ENCODE measurements around the gene EPB41L4A.
"Not testable (repeated sequence)": the region's sequence is repeated elsewhere in the genome, so short reads cannot be mapped to it uniquely, and the experiment has no call there.

The EPB41L4A gene, protein sequence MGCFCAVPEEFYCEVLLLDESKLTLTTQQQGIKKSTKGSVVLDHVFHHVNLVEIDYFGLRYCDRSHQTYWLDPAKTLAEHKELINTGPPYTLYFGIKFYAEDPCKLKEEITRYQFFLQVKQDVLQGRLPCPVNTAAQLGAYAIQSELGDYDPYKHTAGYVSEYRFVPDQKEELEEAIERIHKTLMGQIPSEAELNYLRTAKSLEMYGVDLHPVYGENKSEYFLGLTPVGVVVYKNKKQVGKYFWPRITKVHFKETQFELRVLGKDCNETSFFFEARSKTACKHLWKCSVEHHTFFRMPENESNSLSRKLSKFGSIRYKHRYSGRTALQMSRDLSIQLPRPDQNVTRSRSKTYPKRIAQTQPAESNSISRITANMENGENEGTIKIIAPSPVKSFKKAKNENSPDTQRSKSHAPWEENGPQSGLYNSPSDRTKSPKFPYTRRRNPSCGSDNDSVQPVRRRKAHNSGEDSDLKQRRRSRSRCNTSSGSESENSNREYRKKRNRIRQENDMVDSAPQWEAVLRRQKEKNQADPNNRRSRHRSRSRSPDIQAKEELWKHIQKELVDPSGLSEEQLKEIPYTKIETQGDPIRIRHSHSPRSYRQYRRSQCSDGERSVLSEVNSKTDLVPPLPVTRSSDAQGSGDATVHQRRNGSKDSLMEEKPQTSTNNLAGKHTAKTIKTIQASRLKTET

DNA sequence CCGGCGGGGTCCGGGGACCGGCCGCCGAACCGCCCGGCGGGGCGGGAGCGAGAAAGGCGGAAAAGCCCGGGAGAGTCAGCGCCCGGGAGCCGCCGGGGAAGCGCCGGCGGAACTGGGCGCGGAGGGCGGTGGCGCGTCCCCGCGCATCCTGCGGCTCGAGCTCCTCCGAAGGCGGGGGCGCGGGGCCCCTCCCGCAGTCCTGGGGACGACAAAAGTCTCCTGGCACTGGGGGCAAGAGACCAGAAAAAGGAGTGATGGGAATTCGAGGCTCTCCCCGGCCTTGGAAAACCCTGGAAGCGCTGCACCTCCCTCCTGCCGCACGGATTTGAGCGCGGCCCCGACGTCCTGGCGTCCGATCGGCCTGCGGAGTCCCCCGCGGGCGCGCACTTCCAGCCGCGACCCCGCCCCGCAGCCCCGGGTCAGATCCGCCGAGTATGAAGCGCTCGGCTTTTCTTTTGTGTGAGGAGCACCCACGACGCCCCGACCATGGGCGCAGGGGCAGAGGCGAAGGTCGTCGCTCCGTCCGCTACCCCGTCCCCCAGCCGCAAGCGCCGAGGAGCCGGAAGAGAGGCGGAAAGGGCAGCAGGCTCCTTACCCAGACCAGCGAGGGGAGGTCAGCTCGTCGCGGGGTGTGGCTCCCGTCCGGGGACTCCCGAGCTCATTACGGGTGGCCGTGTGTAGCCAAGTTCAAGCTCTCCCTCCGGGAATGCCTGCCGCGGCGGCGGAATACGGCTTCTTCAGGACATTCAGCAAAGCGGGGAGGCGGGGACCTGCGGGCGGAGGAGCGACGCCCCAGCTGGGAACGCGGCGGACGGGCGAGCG, at the start of gene EPB41L4A:
Gene EPB41L4A (minus strand): TSS at position 114 of the 822 bp plus-strand sequence. CDS start 238 bp downstream, outside the sequence.
- DNase-seq (ENCODE audit: low read depth in 2 of 2) = no peak

DNA sequence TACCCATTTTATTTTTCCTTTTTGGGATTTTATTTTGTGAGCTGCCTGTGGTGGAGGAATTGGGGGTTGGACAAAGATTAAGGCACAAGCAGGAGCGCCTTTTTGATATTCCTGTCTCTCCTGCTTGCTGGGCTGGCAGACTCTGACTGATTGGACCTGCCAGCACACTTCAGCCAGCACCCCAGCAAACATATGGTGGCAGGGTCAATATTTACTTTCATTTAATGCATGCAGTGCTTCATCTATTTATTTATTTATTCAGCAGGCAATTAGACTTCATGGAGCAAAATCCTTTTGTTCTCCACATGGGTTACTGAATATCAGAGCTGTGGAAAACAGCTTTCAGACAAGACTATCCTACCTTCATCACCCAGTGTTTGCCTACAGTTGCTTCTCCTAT, 48.4 kb upstream of the EPB41L4A start:
- no peak for DNase-seq (ENCODE audit: low read depth in 2 of 2)

DNA sequence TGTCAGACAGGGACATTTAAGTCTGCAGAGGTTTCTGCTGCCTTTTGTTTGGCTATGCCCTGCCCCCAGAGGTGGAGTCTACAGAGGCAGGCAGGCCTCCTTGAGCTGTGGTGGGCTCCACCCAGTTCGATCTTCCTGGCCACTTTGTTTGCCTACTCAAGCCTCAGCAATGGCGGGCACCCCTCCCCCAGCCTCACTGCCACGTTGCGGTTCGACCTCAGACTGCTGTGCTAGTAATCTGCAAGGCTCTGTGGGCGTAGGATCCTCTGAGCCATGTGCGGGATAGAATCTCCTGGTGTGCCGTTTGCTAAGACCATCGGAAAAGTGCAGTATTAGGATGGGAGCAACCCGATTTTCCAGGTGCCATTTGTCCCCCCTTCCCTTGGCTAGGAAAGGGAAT, 47.2 kb upstream of the EPB41L4A start:
- not testable (repeated sequence) for DNase-seq (ENCODE audit: low read depth in 2 of 2)

DNA sequence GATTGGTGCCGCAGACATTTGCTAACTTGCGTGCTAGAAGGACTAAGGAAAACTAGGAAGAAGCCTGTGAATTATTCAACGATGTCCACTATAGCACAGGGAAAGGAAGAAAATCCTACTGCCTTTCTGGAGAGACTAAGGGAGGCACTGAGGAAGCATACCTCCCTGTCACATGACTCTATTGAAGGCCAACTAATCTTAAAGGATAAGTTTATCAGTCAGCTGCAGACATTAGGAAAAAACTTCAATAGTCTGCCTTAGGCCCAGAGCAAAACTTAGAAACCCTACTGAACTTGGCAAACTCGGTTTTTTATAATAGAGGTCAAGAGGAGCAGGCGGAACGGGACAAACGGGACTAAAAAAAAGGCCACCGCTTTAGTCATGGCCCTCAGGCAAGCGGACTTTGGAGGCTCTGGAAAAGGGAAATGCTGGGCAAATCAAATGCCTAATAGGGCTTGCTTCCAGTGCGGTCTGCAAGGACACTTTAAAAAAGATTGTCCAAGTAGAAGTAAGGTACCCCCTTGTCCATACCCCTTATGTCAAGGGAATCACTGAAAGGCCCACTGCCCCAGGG, 28.2 kb upstream of the EPB41L4A start:
- DNase-seq (ENCODE audit: low read depth in 2 of 2) = not testable (repeated sequence)

DNA sequence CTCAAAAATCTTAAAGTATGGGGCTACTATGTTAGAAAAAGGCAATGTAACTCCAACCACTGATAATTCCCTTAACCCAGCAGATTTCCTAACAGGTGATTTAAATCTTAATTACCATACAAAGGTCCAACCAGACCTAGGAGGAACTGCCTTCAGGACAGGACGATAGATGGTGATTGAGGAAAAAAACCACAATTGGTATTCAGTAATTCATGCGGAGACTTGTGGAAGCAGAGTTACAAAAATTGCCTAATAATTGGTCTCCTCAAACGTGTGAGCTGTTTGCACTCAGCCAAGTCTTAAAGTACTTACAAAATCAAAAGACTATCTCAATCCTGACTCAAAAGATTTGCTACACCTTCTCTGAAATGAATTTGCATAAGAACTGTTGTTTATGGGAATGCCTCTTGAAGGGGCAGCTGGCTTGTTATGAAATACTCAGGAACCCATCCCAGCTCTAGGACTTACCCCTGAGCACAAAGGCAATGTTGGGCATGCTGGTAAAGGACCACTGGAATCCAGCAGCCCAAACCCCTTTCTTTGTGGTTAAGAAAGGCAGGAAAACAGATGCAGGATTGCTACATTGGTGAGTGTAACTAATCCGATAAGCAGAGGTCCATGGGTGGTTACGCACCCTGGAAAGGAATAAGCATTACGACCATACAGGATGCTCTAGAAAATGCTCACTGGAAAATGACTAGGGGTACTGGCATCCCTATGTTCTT, 26.7 kb upstream of the EPB41L4A start:
- no peak for DNase-seq (ENCODE audit: low read depth in 2 of 2)

DNA sequence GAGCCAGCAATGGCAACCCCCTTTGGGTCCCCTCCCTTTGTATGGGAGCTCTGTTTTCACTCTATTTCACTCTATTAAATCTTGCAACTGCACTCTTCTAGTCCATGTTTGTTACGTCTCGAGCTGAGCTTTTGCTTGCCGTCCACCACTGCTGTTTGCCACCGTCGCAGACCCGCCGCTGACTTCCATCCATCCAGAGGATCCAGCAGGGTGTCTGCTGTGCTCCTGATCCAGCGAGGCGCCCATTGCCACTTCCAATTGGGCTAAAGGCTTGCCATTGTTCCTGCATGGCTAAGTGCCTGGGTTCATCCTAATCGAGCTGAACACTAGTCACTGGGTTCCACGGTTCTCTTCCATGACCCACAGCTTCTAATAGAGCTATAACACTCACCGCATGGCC, 24.9 kb upstream of the EPB41L4A start:
- DNase-seq (ENCODE audit: low read depth in 2 of 2) = not testable (repeated sequence)

DNA sequence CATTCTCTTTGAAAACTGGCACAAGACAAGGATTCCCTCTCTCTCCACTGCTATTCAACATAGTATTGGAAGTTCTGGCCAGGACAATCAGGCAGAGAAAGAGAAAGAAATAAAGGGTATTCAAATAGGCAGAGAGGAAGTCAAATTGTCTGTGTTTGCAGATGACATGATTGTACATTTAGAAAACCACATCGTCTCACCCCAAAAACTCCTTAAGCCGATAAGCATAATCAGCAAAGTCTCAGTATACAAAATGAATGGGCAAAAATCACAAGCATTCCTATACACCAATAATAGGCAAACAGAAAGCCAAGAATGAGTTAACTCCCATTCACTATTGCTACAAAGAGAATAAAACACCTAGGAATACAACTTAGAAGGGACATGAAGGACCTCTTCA, 21.0 kb upstream of the EPB41L4A start:
- DNase-seq (ENCODE audit: low read depth in 2 of 2) = no peak

DNA sequence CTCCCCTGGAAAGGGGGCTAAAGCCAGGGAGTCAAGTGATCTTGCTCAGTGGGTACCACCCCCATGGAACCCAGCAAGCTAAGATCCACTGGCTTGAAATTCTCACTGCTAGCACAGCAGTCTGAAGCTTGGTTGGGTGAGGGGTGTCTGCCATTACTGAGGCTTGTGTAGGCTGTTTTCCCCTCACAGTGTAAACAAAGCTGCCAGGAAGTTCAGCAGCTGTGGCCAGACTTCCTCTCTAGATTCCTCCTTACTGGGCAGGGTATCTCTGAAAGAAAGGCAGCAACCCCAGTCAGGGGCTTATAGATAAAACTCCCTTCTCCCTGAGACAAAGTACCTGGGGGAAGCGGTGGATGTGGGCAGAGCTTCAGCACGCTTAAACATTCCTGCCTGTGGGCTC, 17.1 kb upstream of the EPB41L4A start:
- no peak for DNase-seq (ENCODE audit: low read depth in 2 of 2)

DNA sequence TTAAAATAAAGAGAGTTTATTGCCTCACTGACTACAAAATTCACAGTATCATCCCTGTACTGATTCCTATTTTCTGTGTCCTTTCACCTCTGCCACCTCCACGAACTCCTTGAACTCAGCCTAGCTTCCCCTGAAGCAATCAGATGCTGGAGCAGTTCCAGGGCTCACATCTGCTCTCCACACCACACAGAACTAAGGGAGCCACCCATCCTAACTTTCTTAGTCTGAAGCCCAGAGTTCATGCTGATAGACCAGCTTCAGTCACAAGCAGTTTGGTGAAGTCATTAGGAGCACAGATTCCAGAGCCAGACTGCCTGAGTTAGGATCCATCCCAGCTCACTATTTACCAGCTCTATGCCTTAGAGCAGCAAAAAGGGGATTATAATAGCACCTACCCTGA, 15.6 kb upstream of the EPB41L4A start:
- DNase-seq (ENCODE audit: low read depth in 2 of 2) = no peak

DNA sequence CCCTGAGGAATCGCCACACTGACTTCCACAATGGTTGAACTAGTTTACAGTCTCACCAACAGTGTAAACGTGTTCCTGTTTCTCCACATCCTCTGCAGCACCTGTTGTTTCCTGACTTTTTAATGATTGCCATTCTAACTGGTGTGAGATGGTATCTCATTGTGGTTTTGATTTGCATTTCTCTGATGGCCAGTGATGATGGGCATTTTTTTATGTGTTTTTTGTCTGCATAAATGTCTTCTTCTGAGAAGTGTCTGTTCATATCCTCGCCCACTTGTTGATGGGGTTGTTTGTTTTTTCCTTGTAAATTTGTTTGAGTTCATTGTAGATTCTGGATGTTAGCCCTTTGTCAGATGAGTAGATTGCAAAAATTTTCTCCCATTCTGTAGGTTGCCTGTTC, 7.1 kb upstream of the EPB41L4A start:
- not testable (repeated sequence) for DNase-seq (ENCODE audit: low read depth in 2 of 2)

DNA sequence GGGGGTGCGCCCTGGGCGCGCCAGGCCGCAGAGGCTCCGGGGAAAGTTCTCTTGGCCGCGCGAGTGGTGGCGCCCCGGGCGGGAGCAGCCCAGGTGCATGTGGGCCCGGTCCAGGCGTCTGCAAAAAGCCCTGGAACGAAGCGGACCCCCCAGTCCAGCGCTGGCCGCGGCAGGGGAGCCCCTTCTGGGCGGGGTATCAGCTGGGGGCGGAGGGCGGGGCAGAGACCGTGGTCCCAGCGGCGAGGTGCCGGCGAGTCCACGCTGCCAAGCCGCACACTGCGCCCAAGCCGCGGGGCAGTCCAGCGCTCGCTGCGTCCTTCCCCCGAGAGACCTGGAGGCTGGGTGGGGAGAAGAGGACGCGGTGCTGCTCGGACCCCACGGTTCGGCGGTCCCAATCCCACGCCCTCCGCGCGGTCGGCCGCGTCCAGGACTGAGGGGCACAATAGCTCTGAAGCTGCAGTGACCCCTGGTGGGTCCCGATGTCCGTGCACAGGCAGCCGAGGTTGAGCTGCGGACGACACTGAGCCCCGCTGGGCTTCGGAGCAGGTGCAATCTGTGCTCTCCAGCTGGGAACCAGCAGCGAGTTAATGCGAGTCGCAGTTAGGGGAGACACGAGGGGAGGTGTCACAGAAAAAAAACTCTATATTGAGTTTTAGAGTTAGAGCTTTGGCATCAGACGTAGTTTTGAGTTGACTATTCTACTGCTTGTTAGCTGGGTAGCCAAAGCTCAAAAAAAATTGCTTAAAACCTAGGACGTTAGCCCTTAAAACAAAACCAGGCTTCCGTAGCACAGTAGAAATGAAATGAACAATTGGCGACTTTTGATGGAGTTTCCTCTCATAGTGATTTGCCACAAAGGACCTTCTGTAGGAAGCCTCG, 1.1 kb upstream of the EPB41L4A start:
- peak in 1 of 2 experiments; percentile 29 for DNase-seq (ENCODE audit: low read depth in 2 of 2)

DNA sequence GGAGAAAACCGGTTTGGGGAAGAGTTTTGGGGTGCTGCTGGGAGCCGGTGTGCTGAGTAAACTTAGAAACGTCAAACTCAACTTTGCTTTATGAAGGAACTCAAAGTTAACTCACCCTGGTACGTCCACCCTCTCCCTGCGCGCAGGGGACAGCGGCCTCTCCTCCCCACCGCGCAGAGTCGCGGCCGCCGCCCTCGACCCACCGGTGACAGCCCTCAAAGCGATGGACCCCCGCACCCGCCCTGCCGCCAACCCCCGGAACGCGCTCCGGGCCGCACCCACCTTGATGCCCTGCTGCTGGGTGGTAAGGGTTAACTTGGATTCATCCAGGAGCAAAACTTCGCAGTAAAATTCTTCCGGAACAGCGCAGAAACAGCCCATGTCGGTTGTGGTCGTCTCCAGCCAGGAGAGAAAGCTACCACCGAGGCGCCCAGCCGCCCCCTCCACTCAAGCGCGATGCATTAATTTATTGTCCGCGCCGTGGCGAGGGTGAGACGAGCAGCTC, 366 bp downstream of the EPB41L4A start:
- DNase-seq (ENCODE audit: low read depth in 2 of 2) = no peak

DNA sequence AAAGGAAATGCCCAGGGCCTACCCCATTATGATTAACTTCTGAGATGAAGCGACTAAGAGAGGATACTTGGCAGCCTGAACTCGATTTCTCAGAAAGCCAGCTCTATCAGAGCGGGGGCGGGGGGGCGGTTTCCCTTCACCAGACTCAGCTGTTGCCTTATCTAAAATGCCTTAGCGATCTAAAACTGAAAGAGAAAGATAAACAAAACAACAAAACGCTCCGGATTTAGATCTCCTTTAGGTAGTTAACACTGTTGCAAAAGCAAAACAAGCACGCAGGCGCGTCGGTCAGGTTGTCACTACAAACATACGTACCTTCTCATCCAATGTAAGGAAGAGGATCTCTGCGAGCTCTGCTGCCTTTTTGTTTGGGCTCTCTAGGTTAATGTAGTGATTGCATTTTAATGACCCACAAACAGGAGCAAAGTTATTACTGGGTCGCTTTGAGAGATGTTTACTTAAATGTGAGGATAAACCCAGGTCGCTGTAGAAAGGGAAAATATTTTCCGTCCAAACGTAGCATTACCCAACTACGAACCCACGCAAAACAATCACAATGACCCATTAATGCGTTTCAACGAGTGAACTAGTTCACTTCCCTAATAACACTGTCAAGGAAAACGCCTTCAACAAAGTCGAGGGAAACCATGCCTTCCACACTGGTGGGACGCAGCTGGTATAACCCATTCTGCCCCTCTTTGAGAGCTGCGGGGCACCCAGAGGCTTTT, 982 bp downstream of the EPB41L4A start:
- DNase-seq (ENCODE audit: low read depth in 2 of 2) = no peak

DNA sequence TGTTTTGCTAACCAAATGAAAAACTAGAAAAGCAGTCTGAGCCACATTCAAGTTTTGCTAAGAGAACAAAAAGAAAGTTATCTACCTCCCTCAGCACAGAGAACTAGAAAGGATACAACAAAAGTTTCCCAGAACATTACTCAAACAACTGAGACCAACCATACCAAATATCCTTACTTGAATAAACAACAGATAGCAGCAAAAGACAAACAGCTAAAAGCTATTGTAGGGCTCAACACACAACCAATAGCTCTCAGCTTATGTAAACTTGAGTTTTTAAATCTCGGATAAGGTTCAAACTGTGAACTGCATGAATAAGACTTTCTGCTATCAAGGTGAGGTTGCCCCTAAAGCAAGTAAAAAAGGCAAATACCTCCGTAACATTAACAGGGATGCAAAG, 3.5 kb downstream of the EPB41L4A start:
- no peak for DNase-seq (ENCODE audit: low read depth in 2 of 2)

DNA sequence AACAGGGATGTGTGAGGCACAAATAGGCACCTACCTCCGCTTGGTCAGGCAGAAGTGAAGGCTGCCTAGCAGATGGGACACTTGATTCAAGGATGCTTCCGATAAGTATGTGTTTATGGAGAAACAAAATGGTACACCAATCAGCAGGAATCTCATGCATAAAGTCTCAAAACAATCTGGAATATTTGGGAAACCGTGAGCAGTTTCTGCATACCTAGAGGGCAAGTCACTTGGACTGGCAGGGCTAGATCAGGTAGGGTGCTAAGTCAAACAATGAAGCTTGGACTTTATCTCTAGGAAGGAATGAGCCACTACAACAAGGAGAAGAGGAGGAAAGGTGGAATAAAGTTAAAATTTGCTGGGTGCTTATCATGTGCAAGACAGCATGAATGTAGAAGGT, 5.5 kb downstream of the EPB41L4A start:
- no peak for DNase-seq (ENCODE audit: low read depth in 2 of 2)

DNA sequence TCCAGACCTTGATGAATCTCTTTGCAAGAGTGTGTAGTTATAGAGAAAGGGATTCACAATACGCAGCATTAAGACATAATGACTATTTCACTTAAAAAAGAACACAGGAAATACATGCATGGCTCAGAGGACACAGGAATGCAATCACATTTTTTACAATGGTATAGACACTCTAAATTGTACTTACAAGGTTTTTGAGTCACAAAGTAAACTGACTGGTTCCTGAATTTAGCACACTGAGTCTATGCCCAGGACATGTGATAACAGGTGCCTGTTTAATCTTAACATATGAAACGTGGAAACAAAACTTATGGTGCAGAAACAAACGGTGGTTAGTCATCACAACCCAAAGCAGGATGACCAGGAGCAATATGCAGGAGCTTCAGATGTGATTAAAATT, 6.7 kb downstream of the EPB41L4A start:
- DNase-seq (ENCODE audit: low read depth in 2 of 2) = no peak

DNA sequence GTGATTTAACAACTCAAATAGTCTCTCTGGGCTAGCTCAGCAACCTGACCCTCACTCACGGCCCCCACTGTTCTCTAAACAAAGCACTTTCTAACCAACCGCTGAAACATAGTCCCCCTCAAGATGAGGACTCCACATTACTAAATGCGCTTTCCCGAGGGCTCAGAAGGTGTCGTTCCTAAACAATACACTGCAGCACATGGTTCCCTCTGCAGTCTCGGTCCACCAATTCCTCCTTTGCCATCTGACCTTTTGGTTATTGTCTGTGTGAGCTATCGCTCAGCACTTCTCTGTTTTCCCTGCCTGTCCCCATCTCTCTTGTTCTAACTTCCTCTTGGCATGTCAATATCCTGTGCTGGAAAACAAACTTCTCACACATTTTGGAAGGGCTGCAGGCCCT, 7.2 kb downstream of the EPB41L4A start:
- DNase-seq (ENCODE audit: low read depth in 2 of 2) = no peak

DNA sequence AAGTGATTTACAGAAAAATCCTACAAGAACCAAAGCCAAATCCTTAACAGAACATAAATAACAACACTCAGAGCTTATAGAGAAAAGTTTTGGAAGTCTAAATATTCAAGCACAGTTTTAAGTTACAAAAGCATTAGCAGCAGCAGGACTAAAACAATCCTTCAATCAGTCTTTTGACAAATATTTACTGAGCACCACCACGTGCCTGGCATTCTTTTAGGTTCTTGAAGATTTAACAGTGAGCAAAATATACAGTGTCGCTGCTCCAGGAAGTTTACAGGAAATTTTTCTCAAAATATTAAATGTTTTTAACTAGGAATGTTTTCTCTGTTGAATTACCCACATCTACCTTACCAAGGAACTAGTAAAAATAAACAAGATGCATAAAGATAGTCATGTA, 11.4 kb downstream of the EPB41L4A start:
- no peak for DNase-seq (ENCODE audit: low read depth in 2 of 2)

DNA sequence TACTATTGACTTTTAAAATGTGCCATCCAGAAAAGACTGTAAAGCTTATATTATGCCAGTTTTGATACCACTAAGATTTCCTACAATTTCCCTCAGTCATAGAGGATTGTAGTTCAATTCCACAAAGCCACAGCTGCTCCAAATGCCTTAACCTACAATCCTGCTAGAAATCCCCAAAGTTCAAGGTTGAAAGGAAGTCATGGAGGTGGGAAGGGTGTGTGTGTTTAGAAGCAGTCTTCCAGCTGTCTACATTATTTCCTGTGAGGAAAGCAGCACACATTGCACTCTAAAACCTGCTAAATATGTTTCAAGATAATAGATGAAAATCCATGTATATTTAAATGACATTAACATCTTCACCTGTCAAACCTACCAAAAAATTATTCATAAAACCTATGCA, 11.8 kb downstream of the EPB41L4A start:
- DNase-seq (ENCODE audit: low read depth in 2 of 2) = no peak

All from stimulated activated CD4-positive, alpha-beta T cell treated with anti-CD3 and anti-CD28 coated beads, Interleukin-12 subunit alpha, Interleukin-12 subunit beta, amount 100 ng/mL, for 24 hours (primary cell).